HG02571 (cell line): ENCODE measurements around the gene IP6K1.
"Not testable (repeated sequence)": the region's sequence is repeated elsewhere in the genome, so short reads cannot be mapped to it uniquely, and the experiment has no call there.

Experiments used
- ATAC-seq: cut with Tn5 transposase; IDR thresholded peaks from one replicate; pipeline ENCODE4 v1.9.1; 2021; ENCODE audit warnings: mild to moderate bottlenecking, moderate library complexity; ENCODE audit not compliant: unreplicated experiment

Gene IP6K1

DNA sequence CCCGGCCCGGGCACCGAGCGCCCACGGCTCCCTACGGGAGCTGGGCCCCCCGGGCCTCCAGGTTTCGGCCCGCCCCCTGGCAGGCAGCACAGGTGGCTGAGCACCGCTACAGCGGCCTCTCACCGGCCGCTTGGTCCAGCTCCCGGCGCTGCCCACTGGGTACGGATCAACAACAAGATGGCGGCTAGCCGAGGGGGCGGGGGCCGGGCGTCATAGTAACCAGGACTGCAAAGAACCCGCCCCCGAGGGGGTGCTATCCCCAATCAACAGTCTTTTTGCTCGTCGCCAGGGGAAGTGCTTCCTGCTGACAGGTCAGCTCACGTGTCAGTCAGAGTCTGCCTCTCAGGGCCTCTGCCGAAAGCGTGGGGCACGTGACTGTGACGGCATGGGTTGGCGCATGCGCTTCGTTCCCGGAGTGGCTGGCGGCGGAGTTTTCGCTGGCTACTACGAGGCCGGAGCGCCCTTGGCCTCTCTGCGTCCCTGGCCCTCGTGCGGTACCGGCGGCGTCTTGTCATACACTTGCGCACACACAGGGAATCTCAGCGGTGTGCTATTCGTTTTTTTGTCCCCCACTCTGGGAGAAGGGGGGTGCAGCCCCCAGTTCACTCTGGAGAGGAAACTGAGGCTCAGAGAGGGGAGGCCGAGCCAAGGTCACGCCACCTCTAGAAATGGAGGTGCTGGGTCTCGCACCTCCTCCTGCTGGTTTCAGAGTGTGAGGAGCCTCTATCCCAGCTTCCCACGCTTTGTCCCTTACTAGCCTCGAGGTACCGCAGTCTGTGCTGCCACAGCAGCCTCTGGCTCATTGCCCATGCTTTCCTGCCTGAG is at the start of gene IP6K1:
Gene IP6K1 (minus strand): TSS at position 186 of the 825 bp plus-strand sequence. CDS start 38,502 bp downstream, outside the sequence.
- peak; percentile 99 for ATAC-seq

DNA sequence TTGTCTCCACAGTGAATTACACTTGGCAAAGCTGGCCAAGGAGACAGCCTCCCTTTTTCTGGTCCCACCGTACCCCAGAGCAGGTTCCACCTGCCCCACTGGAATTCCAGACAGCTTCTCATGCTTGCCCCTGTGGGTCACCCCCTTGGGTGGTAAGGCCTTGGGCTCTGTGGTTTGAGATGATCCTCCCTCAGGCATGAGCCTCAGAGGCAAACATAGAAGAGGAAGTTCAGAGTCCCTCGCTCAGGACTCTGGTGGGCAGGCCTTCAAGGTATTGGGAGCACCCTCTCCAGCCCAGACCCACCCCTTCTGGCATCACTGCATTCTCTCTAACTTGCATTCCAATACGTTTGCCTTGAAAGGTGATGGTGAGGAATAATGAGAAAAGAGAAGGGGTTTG is 45.0 kb upstream of the IP6K1 start:
- ATAC-seq, result no peak

DNA sequence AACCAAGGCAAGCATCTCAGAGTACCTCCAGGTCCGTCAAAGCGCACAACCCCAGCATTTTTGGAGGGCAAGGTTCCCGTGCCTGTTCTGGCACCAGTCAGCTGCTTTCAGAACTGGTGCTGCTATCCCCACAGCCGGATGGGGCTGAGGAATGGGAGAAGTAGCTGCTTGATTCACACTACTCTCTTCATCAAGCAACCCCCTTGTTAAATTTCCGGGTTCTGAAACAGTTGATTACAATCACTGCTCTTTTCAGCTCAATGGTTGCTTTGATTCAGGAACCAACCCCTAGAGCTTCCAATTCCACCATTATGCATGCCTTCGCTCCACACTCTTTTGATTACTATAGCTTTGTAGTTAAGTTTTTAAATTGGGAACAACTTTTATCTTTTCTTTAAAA is 39.7 kb upstream of the IP6K1 start:
- ATAC-seq, result no peak

DNA sequence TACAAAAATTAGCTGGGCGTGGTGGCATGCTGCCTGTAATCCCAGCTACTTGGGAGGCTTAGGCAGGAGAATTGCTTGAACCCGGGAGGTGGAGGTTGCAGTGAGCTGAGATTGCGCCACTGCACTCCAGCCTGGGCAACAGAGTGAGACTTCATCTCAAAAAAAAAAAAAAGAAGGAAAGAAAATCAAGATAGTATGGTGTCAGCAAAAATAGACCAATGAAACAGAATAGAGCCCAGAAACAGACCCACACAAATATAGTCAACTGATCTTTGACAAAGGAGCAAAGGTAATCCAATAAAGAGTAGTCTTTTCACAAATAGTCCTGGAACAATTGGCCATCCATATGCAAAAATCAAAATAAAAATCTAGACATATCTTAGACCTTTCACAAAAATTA is 36.8 kb upstream of the IP6K1 start:
- not testable (repeated sequence) for ATAC-seq

DNA sequence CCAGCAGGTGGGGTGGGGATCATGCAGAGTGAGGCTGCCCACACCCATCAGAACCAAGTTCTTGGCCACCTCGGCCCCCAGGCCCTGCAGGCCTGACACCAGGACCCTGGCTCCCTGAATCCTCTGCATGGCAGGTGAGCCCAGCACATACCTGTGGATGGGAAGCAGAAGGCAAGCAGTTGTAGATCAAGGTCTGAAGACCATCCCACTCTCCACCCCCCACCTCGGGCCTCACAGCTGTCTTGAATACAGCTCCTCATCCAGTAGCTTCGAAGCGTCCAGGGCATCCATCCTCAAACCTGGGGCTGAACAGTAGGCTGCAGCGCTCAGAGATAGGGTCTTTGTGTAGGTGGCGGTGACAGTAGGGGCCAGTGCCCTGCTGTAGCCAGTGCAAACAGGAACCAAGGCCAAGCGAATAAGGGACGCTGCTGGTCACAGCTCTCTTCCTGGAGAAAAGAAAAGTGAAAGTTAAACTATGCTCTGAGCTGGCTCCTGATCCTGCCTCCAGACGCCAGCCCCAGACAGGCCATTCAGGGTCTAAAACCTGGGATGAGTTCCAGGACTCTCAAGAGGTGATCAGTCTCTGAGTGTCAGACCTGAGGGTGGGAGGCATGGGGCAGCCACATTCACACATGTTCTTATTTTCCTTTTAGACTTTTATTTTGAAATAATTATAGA is 27.3 kb upstream of the IP6K1 start, which contains the start of gene UBA7:
Gene UBA7 (minus strand): TSS at position 457 of the 678 bp plus-strand sequence. CDS start 166 bp downstream, at position 291.
- ATAC-seq, result no peak

DNA sequence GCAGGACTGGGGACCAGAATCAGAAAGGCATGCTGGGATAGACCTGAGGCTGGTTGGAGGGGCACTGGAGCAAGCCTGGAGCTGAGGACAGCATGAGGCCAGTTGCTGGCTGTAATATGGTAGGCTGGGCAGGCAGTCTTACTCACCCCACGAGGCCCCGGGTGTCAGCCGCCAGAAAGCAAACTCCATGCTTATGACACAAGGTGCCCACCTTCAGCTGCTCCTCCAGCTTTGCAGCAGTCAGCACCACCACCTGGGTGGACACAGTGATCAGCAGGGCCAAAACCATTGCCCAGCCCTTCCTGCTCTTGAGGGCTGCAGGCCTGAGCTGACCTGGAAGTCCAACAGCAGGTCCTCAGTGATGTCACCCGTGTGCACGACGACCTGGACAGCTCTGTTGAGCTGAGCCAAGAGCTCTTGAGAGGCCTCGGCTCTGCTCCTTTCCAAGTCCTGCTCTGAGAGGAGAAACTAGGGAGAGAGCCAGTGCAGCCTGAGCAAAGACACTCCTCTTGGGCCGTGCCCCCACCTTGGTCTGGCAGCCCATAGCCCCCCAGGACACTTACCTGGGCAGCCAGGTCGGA is 26.7 kb upstream of the IP6K1 start:
- ATAC-seq, result no peak

DNA sequence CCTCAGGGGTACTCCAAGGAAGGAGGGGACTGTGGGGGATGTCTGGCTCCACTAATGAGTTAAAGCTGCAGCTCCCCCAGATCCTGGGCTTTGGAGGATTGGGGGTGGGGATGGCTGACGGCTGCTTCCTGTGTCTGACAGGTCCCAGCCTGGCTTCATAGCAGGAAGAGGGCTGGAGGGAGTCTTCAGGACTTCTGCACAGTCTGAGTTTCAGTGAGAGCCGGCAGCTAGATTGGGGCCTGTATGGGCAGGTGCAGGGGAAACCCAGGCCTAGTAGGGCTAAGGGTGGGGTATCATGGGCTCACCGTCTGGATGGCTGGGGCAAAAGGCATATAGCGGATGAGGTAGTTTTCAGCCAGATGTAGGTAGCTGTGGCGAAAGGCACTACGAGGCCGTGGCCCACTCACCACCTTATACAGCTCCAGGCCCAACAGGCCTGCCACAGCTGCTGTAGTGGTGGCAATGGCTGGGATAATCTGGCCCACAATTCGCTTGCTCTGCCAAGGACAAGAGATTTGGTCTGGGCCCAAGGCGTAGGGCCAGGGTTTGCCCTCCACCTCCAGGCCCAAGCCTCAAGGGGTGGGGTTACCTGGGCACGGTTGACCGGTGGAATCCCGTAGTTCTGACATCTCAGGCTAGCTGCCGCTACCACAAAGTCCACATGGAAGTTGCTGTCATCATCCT is 21.2 kb upstream of the IP6K1 start:
- no peak for ATAC-seq

DNA sequence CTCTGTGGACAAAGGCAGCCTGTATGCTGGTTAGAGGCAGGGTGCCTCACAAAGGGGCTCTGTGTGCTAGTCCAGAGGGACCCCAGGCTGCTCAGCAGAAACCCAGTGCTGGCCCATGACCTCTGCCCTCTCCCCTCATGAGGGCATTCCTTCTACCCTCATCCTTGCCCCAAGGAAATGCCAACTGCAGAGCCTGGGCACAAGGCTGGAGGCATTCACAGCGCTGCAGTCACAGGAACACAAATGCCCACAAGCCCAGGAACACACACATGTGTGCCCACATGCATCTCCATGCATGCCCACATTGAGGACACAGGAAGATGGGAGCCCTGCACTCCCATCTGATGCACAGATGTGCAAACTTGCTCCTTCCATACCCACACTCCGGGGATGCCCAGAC is 20.5 kb upstream of the IP6K1 start:
- no peak for ATAC-seq

DNA sequence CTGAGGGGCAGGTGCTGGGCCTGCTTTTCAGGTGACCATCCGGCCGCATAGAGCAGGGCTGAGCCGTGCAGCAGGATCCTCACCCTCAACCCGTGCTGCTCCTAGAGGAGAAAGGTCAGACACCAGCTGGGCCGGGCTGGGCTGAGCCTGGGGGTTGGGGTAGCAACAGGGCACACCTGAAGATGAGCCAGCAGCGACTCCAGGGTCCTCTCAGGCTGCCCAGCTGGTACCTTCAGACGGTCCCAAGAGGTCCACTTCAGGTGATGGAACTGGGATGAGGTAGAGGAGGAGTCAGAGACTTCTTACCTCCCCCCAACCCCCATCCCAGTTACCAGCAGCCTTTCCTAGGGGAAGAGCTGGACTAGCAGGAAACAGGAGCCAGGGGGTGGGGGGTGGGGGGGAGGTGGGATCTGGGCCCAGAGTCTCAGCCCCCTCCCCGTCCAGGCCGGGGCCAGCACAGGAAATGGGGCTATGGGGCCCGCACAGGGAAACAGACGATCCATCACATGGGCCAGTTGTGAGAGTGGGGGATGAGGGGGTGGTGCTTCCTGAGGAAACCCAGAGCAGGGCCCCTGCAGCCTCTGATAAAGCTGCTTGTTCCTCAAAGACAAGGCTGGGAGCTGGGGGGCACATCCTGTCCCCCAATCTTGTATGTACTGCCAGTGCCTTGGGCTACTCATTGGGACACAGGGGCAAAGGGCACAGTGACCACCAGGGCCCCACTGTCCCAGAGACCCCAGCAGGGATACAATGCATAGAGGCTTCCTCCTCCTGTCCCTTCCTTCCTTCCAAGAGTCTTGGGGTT is 19.8 kb upstream of the IP6K1 start:
- no peak for ATAC-seq

DNA sequence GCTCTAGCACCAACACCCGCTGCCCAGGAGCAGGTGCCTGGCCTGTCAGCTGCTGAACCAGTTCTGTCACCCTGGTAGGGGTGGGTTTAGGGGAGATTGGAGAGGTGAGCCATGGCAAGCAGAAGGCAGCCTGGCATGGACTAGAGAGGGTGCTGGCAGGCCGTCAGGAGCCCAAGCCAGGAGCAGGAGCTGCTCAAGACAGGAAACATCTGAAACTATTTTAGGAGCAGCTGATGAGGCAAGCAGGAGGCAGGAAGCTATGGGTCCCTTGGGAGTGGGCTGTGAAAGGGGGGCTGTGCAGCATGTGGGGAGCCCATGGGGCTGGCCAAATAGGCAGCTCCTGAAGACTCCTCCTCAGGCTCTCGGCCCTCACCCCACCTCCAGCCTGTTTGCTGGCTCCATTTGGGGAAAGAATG is 19.0 kb upstream of the IP6K1 start:
- ATAC-seq, result no peak

DNA sequence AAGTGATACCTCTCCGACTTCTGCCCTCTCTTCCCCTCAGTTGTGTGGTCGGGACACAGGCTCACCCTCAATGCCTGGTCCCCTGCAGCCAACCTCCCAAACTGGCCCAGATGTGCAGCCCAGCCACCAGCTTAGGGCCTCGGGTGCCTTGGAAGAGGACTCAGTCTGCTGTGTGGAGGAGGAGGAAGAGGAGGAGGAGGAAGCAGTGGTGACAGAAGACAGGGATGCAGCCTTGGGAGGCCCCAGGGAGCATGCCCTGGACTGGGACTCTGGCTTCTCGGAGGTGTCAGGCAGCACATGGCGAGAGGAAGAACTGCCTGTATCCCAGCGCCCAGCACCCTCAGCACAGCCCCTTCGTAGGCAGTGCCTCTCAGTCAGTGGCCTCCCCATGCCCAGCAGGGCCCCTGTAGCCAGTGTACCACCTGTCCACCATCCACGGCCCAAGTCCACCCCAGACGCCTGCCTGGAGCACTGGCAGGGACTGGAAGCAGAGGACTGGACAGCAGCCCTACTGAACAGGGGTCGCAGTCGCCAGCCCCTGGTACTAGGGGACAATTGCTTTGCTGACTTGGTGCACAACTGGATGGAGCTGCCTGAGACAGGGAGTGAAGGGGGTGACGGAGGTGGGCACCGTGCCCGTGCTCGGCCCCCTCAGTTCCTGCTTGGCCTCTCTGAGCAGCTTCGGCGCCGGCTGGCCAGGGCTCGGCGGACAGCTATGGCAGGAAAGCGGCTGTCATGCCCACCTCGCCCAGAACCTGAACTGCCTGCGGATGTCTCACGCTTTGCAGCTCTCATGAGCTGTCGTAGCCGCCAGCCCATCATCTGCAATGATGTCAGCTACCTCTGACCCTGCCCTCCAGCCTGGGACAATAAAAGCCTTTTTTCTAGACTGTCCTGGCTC is 18.0 kb upstream of the IP6K1 start:
- ATAC-seq, result no peak

DNA sequence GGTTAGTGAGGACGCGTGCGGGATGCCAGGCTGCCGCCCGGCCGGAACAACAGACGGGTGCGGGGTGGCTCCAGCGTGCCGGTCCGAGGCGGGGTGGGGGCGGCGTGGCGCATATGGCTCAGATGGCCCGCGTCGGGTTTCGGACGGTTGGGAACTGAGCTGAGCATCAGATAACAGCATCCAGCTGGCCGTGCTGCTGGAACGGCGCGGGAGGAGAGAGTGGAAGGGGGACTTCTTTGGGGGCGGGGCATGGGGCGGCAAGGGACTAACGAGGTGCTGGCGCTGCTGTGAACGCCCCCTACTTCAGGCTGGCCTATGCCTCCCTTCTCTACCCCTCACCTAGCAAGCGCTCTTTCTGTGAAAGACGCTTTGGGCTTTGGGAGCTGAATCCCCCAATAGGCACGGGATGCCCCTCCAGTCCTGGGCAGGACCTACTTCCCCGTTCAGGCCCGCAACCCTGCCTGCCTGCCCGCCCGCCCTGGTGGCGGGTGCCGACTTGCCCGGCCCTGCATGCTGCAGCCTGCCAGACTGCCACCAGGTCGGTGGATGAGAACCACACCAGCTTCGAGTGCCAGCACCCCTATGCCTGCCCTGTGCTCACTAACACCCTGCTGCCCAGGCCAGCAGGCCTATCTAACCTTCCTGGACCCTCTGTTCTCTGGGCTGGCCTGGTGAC is 17.3 kb upstream of the IP6K1 start:
- no peak for ATAC-seq

DNA sequence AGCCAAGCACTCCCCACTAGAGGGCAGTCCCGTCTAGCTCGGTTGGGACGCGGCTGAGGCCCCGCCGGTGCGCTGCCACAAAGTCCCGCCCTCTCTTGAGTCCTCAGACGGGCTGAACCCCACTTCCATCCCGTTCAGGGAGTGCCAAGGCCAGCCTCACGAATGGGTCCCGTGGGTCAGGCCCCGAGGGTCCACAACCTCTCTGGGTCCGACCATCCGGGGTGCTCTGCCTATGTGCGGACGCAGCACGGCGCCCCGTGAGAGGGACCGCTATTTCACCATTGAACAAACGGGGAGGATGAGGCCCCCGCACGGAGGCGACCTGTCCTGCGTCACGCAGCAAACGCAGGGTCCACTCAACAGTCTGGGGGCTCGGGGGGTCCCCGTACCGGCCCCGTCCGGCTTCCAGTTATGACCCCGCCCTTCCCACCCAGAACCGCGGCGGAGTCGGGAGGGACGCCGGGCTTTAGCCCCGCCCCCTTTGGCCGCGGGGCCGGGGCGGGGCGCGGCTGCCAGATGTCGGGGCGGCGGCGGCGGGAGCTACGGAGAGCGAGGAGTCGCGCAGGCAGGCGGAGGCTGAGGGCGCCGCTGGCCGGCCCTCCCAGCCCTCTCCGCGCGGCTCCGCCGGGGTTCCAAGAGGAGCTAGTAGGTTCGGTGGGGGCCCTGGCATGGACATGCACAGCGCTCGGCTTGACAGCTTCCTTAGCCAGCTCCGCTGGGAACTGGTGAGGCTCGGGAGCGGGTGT is 16.6 kb upstream of the IP6K1 start, which contains the start of gene INKA1:
Gene INKA1 (plus strand): TSS at position 543 of the 746 bp plus-strand sequence. CDS start 132 bp downstream, at position 675.
- ATAC-seq, result peak; percentile 56

DNA sequence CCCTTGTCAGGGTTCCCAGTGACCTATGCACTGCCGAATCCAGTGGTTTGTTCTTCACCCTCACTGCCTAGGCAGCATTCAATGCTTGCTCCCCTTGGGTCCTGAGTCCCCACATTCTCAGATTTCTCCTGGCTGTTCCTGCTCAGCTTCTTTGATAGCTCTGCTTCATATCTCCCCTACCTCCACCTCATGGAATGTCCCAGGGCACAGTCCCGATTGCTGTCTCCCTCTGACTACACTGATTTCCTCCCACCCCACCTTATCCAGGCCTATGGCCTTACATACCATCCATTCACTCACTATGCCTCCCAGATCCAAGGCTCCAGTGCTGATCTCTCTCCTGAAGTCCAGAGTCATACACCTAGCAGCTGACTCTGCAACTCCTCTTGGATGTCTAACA is 14.8 kb upstream of the IP6K1 start:
- ATAC-seq, result no peak

DNA sequence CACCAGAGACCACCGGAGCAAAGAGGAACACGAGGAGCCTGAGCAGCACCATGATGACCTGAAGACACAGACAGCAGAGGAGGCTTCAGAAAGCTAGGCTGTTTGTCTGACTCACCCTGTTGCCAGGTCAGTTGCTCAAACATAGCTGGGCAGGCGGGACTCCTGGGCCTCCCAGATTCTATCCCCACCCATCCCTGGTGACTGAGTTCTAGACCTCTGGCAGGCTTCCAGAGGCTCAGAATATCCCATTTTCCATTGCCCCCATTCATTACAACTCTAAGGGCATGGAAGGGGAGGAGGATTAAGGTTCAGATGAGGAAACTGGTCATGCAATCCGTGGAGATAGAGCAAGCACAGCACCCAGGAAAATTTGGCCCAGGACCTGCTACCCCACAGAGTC is 13.4 kb upstream of the IP6K1 start, which contains the start of gene CDHR4:
Gene CDHR4 (minus strand): TSS at position 113 of the 400 bp plus-strand sequence. CDS start 61 bp downstream, at position 52.
- no peak for ATAC-seq

DNA sequence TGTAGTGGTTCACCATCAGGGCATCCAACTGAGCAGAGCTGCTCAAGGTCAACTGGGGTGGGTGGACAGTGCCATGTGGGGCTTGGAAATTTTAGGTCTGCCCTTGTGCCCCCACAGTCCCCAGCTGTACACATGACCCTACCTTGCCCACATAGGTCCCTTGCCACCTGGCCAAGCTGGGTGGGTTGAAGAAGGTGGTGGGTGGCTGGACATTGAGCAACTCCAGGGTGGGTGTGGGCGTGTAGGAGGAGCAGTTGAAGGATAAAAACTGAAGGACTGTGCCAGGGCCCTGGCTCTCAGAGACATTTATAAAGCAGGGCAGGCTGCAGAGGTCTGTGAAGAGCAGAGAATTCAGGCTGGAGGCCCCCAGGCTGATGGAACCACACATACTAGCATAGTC is 12.8 kb upstream of the IP6K1 start:
- no peak for ATAC-seq

DNA sequence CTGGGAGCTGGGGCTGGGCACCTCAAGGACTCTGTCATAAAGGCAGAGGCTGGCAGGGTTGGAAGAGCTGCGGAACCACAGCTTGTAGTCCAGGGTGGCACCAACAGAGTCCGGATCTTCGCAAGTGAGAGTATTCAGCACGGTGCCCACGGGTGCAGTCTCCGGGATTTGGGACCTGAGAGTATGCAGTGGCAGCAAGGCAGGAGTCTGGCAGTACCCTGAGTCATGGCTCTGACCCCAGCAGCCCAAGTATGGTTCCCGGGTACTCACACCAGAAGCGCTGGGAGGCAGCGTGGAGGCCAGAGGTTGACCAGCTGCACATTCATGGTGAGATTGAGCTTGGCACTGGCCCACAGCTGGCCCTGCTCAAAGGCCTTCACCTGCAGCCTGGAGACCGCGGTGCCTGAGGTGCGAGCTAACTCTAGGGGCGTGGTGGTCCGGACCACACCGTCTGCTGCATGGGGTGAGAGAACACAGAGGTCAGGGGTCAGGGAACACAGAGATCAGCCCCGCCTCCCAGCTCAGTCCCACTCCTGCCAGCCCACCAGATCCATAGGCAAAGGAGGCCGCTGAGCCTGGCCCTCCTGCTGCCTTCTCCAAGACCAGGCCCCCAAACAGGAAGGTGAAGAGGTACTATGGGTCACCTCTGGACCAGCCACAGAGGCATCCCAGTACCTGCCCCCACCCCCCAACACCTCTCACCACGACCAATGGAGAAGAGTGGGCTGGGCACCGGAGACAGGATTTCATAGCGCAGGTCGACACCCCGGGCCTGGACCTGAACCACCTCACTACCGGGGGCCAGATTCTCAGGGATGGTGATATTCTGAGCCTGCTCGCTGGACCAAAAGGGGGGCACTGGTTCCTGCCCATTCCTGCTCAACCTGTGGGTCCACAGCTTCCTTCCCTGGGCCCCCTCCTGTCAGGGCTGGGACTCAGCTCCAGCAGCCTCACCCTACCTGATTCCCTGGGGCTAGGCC is 8.9 kb upstream of the IP6K1 start:
- ATAC-seq, result no peak
